ENCODE data around the gene BLCAP. TPM values are rescaled to one million over a fixed set of nuclear protein-coding genes. Genes with fewer than 3 reads are reported as not detected.

The BLCAP gene
- total and polyA plus RNA-seq, 2 experiments from 2014 or later: 62.2 to 64.8 TPM

- Mint-ChIP-seq H3K9me3 (no peaks in the 10 kb centered on the region), H3K4me1 (peaks cover 33% of the 10 kb centered on the region), H3K4me3 (no peak overlapping the region), H3K27me3 (ENCODE audit: insufficient read depth, low read depth, poor library complexity) (no peaks in the 10 kb centered on the region), H3K27ac (no peak overlapping the region), H3K36me3 (ENCODE audit: low read depth) (peaks cover 50% of the 10 kb centered on the region)
- ATAC-seq (no peak), DNase-seq (ENCODE audit: low spot score) (no peak)
- Histone ChIP-seq H3K79me2 (replicated peaks; ENCODE audit: insufficient read depth) (peaks cover 40% of the 10 kb centered on the region), H3K27me3 (ENCODE audit: insufficient read depth) (no peaks in the 10 kb centered on the region), H3F3A (replicated peaks; ENCODE audit: low read depth) (no peaks in the 10 kb centered on the region), H3K27ac (ENCODE audit: low read depth) (no peak overlapping the region), H4K20me1 (replicated peaks; ENCODE audit: insufficient read depth) (peaks cover 46% of the 10 kb centered on the region), H3K9me2 (ENCODE audit: insufficient read depth) (no peaks in the 10 kb centered on the region), H3K4me1 (ENCODE audit: insufficient read depth) (peaks cover 26% of the 10 kb centered on the region), H3K4me2 (no peak overlapping the region), H3K4me3 (no peak overlapping the region), H2AFZ (no peak overlapping the region), H3K36me3 (ENCODE audit: insufficient read depth) (peaks cover 9% of the 10 kb centered on the region; the same call in 1 of the 2 replicates)
- TF ChIP-seq CTCF (conservative IDR thresholded peaks at IDR 0.05; ENCODE audit: low read depth in 2 of 2): no peak
- TF ChIP-seq JUNB (IDR thresholded peaks at IDR 0.05; ENCODE audit: unreplicated experiment): no peak
- no peak for TF ChIP-seq ZNF462 (CRISPR knock-in tag; IDR thresholded peaks at IDR 0.05)
- TF ChIP-seq ZNF114 (CRISPR knock-in tag; IDR thresholded peaks at IDR 0.05): no peak
- TF ChIP-seq REST (IDR thresholded peaks at IDR 0.05; ENCODE audit: unreplicated experiment): no peak
- no peak for TF ChIP-seq POLR2AphosphoS5 (IDR thresholded peaks at IDR 0.05; ENCODE audit: low read depth)
Measured at GRCh38 chr20:37513779-37514359, 13.8 kb downstream of the BLCAP start.

Measured in GM23338 (cell line).